A549 treated with dexamethasone at 1 μM for 4 hours (cell line): ENCODE measurements around the gene YLPM1. TPM values are rescaled to one million over a fixed set of nuclear protein-coding genes. Genes with fewer than 3 reads are reported as not detected.

ENCODE experiments used
- total RNA-seq: library from RNA; stranded (reverse); fragments of 200-300 nt; extraction: Qiagen RNA extraction; gene quantifications from 5 replicates; pipeline ENCODE4 v1.2.3, GENCODE V29; 2022

The YLPM1 gene, protein sequence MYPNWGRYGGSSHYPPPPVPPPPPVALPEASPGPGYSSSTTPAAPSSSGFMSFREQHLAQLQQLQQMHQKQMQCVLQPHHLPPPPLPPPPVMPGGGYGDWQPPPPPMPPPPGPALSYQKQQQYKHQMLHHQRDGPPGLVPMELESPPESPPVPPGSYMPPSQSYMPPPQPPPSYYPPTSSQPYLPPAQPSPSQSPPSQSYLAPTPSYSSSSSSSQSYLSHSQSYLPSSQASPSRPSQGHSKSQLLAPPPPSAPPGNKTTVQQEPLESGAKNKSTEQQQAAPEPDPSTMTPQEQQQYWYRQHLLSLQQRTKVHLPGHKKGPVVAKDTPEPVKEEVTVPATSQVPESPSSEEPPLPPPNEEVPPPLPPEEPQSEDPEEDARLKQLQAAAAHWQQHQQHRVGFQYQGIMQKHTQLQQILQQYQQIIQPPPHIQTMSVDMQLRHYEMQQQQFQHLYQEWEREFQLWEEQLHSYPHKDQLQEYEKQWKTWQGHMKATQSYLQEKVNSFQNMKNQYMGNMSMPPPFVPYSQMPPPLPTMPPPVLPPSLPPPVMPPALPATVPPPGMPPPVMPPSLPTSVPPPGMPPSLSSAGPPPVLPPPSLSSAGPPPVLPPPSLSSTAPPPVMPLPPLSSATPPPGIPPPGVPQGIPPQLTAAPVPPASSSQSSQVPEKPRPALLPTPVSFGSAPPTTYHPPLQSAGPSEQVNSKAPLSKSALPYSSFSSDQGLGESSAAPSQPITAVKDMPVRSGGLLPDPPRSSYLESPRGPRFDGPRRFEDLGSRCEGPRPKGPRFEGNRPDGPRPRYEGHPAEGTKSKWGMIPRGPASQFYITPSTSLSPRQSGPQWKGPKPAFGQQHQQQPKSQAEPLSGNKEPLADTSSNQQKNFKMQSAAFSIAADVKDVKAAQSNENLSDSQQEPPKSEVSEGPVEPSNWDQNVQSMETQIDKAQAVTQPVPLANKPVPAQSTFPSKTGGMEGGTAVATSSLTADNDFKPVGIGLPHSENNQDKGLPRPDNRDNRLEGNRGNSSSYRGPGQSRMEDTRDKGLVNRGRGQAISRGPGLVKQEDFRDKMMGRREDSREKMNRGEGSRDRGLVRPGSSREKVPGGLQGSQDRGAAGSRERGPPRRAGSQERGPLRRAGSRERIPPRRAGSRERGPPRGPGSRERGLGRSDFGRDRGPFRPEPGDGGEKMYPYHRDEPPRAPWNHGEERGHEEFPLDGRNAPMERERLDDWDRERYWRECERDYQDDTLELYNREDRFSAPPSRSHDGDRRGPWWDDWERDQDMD (N-terminal part only)
- total RNA-seq, result 37.9 to 44.8 TPM (median 41.5 TPM) in 5 replicates

DNA sequence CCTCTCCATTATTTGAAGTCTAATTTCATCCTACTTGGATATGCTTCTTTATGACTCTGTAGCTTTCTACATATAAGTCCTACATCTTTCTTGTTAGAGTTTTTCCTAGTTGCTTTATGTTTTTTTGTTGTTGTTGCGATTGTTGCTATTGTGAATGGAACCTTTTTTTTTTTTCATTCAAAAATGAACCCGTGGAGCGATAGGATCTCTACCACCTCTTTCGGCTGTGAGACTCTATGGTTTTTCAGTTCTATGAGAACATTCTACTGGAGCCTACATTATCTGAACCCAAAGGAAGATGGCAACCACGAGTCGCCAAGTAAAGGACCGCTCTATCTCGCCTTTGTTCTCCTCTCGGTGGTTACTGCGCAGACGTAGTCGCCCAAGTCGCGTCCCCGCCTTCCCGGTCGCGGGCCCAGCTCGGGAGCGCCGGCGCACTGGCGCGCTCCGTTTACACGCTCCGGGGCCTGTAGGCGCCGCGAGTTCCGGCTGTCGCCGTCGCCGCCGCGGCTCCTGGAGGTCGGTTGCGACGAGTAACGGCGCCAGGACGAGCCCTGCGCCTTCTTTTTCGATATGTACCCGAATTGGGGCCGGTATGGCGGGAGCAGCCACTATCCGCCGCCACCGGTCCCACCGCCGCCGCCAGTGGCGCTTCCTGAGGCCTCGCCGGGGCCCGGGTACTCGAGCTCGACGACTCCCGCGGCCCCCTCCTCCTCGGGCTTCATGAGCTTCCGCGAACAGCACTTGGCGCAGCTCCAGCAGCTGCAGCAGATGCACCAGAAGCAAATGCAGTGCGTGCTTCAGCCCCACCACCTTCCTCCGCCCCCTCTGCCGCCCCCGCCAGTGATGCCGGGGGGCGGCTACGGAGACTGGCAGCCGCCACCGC lies at the start of gene YLPM1:
YLPM1 (plus strand) TSS at position 400 of the 886 bp plus-strand sequence; CDS start at position 574, 174 bp downstream.

DNA sequence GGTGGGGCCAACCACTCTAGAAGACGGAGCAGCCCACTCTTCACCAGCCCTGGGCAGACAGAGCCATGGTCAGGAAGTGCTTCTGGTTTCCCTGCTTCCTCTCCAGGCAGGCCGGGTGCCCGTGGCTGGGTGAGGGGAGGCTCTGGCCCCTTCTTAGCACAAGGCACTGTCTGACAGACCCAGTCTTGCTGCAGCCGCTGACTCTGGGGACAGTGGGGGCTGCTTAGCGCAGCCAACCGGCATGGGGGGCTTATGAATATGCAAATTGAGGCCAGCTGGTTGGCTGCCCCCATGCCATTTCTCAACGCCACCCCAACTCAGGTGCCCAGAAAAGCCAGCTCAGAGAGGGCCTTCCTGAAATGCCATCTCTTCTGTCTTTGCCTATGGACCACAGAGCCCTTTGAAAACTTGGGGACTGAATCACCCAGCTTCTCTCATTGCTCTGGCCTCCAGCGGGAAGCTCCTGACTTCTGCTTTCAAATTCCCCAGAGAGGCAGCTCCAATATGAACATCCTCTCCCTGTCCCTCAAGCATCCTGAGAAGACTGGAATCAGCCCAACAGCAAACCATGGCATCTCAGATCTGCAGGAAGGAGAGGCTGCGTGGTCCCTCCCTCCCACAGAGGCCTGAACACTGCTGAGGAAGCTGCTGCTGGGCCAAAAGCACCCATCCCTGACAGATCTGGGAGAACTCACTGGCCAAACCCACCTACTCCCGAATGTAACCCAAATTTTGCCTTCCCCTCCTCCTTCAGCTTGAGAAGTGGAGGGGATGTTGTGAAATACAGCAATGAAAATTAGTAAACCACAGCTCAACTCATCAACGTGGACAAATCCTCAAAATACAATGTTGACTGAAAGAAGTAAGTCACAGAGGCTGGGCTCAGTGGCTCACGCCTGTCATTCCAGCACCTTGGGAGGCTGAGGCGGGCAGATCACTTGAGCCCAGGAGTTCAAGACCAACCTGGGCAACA lies 113.1 kb downstream of the YLPM1 start, which contains the start of gene PROX2:
PROX2 (minus strand) TSS at position 205 of the 973 bp plus-strand sequence. CDS start 12,311 bp downstream, outside the sequence.

DNA sequence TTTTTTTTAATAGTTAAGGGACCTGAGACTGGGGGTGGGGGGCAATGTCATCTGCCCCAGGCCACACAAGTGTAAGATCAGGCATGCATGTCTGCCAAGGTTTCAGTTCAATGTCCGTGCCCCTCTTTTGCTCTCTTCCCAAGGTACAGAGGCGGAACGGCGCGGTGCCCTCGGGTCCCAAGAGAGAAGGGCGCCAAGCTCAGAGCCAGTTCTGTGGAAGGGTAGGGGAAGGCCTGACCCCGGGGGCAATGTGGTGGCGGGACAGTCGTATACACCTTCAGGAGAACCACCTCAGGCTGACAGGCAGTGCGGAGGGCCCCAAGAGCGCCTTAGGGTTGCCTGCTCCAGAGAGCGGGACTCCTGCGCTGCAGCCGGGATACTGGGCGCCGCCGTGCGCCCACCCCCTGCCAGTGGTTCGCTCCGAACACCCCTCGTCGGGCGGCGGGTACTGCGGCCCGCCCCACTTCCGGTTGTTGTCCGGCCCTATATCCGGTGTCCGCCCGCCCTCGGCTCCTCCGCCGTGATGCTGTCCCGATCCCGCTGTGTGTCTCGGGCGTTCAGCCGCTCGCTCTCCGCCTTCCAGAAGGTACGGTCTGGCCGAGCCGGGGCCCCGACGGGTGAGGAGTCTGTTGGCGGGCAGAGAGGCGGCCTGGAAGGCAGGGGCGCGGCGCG lies 118.5 kb downstream of the YLPM1 start, which contains the start of gene DLST:
DLST (plus strand) TSS at position 486 of the 672 bp plus-strand sequence; CDS start at position 524, 38 bp downstream.

Other genes starting within 250 kb of the YLPM1 start
- 7.4 to 14.0 TPM (median 11.1 TPM) in 5 replicates for gene LTBP2, start 151.1 kb upstream of the YLPM1 start, total RNA-seq
- gene AREL1, start 50.2 kb upstream of the YLPM1 start, total RNA-seq, result 20.3 to 26.8 TPM (median 23.6 TPM) in 5 replicates
- gene FCF1, start 50.2 kb upstream of the YLPM1 start, total RNA-seq, result 51.2 to 63.9 TPM (median 53.2 TPM) in 5 replicates
- gene PROX2, start 112.8 kb downstream of the YLPM1 start, total RNA-seq, result not detected in 5 replicates
- 88.2 to 101 TPM (median 97.6 TPM) in 5 replicates for gene DLST, start 118.6 kb downstream of the YLPM1 start, total RNA-seq
- 0.17 to 0.56 TPM (median 0.41 TPM) in 5 replicates for gene RPS6KL1, start 159.9 kb downstream of the YLPM1 start, total RNA-seq
- gene PGF, start 192.3 kb downstream of the YLPM1 start, total RNA-seq, result 4.8 to 5.6 TPM (median 5.0 TPM) in 5 replicates
- gene EIF2B2, start 239.6 kb downstream of the YLPM1 start, total RNA-seq, result 84.5 to 93.3 TPM (median 88.2 TPM) in 5 replicates